Measurements from ENCODE around the gene ZNF417.
"Not testable (repeated sequence)": the region's sequence is repeated elsewhere in the genome, so short reads cannot be mapped to it uniquely, and the experiment has no call there.

Gene ZNF417

GRCh38 chr19:57916168-57916995 lies at the start of gene ZNF417:
Gene ZNF417 (minus strand): TSS chr19:57916592. CDS start chr19:57916411, 181 bp downstream.
- peak; percentile 93 for DNase-seq

DNA sequence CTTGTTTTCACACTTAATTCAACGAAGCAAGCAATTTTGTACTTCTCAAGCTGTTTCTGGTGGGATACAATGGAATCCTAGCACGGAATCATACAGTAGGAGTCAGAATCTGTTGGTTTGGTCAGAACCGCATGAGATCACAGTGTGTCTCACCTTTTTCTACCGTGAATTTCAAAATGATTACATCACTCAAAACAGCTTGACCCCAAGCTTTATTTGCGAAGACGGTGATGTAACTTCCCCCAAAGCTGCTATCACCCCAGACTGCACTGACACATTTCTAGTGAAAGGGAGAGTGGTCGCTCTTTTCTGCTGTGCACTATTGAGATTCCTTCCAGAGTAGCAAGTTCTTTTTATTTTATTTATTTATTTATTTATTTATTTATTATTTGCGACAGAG lies 48.4 kb upstream of the ZNF417 start:
- DNase-seq = no peak

DNA sequence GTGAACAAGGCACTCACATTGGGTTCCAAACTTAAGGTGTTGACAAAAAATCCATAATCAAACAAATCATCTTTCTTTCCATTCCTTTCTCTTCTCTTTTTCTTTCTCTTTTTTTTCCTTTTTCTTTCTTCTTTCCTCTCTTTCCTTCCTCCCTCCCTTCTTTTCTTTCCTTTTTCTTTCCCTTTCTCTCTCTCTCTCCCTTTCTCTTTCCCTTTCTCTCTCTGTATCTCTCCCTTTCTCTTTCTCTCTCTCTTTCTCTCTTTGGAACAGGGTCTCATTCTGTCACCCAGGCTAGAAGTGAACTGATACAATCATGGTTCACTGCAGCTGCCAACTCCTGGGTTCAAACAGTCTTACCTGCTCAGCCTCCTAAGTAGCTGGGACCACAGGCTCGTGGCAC lies 45.4 kb upstream of the ZNF417 start:
- DNase-seq = no peak

DNA sequence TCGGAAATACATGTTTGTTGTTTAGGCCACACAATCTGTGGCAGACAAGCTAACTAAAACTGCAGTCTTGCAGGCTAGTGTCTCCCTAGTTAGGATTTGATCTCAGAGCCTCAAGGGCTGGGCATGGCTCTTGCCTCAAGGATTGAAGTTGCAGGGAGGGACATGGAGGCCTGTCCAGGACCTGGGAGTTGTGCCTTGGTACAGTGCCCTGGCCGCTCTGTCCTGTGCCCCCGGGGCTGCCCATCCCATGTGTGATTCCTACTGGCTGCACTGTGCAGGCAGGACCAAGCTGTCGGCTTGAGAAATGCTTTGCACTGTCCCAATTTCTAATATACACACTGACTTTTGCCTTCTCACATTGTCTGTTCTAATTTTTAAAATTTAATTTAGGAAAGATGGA lies 38.6 kb upstream of the ZNF417 start:
- no peak for DNase-seq

DNA sequence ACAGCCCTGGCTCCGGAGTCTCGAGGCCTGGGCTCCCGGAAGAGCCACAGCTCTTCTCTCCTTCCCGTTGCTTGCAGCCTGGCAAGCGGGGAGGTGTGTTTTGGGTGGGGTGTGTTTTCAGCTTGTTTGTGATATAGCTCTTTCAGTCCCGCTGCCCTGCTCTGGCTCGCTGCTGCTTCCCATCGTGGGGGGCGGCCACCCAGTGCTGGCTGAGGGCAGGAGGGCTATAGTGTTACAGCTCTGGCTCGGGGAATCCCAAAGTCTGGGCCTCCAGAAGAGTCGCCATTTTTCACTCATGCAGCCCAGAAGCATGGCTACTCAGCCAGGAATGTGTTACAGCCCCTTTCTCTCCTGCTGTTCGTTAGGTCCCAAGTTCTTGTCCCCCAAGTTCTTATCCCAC lies 33.3 kb upstream of the ZNF417 start:
- no peak for DNase-seq

DNA sequence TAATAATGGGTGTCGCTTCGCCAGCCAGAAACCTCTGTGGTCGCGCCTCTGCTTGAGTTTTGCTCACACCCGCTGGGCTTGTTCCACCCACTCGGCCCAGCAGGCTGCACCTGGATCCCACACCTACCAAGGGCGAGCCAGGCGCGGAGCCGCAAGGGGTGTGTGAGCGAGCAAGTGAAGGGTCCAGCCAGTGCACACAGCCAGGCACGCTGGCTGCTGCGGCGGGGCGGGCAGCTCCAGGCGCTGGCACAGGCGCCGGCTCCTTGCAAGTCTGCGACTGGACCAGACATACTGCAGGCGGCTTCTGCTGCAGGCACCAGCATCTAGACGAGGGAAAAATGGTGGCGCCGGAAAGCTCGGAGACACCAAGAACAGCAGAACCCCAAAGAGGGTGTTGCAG lies 32.9 kb upstream of the ZNF417 start:
- DNase-seq = no peak

- DNase-seq = peak; percentile 90
Observed at GRCh38 chr19:57947419-57948134, 31.2 kb upstream of the ZNF417 start, which contains the start of gene ZNF256. Gene ZNF256 (minus strand): TSS chr19:57947706. CDS start chr19:57947474, 232 bp downstream.

GRCh38 chr19:57947088-57947418 lies 30.7 kb upstream of the ZNF417 start:
- no peak for DNase-seq

DNA sequence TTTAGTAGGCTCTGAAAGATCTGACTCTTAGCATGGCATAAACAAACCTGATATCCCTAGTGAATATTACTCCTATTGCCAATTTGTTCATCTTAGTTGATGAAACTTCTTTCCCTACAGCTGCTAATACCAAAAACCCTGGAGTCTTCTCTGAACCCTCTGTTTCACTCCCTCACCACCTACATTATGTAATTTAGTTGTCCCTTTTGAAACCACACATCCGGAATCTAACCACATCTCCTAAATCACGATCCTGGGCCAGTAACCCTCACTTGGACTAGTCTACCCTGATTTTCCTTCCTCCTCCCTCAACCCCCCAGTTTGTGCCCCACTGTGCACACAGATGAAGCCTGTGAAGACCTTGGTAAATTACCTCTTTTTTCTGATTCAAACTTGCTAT lies 29.9 kb upstream of the ZNF417 start:
- no peak for DNase-seq

GRCh38 chr19:57941593-57941992 lies 25.2 kb upstream of the ZNF417 start:
- DNase-seq = no peak

GRCh38 chr19:57935731-57936130 lies 19.3 kb upstream of the ZNF417 start:
- DNase-seq = no peak

GRCh38 chr19:57934820-57935665 lies 18.7 kb upstream of the ZNF417 start, which contains the start of gene ZNF418:
Gene ZNF418 (minus strand): TSS chr19:57935402. CDS start chr19:57933822, 1,580 bp downstream.
- peak; percentile 65 for DNase-seq

GRCh38 chr19:57927587-57927986 lies 11.2 kb upstream of the ZNF417 start:
- no peak for DNase-seq

DNA sequence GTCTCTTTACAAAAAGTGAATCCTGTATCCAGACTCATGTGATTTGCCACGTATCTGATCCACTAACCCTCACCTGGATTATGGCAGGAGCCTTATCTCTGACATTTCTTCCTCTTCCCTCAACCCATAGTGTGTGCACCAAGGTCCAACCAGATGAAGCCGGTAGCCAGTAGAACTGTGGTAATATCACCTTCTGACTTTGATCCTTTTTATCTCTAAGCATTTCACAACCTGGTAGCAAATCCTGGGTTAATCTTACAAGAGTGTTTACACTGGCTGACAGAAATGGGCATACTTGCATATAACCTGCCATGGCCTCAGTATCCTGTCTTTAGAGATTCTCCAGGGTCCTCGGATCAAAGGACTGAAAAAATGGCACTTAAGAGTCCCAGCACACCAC lies 1.9 kb downstream of the ZNF417 start:
- no peak for DNase-seq

DNA sequence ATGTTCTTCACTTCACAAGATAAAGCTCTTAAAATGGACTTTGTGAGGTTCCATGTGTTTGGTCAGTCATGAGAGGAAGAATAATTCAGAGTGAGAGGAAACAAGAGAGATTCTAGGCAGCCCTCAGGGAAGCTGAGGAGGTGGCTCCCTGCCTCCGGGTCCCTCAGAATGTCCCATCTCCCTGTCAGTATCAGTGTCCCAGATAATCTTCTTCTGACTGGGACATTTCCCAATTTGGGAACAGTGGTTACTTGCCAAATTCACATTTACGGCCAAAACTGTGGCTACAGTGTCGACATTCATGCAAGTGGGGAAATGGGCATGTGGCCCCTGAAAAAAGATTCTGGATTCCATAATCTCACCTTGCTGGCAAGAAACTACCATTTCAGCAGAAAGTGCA lies 9.0 kb downstream of the ZNF417 start:
- DNase-seq = no peak

GRCh38 chr19:57905258-57905657 lies 11.1 kb downstream of the ZNF417 start:
- DNase-seq = no peak

GRCh38 chr19:57903618-57904184 lies 12.7 kb downstream of the ZNF417 start:
- no peak for DNase-seq

DNA sequence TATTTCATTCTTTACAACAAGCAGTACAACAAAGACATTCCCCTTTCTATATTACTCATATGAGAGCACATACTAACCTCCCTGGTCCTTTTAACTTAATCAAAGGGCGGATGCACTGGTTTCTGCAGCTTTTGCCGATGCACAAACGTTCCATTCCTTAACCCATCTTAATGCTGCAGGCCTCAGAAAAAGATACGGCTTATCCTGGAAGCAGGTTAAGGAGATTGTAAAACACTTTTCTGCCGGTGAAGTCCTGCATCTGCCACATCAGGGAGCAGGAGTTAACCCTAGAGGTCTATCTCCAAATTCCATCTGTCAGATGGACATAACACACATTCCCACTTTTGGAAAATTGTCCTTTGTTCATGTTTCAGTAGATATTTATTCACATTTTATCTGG lies 16.1 kb downstream of the ZNF417 start:
- no peak for DNase-seq

GRCh38 chr19:57890706-57891105 lies 25.7 kb downstream of the ZNF417 start:
- not testable (repeated sequence) for DNase-seq

DNA sequence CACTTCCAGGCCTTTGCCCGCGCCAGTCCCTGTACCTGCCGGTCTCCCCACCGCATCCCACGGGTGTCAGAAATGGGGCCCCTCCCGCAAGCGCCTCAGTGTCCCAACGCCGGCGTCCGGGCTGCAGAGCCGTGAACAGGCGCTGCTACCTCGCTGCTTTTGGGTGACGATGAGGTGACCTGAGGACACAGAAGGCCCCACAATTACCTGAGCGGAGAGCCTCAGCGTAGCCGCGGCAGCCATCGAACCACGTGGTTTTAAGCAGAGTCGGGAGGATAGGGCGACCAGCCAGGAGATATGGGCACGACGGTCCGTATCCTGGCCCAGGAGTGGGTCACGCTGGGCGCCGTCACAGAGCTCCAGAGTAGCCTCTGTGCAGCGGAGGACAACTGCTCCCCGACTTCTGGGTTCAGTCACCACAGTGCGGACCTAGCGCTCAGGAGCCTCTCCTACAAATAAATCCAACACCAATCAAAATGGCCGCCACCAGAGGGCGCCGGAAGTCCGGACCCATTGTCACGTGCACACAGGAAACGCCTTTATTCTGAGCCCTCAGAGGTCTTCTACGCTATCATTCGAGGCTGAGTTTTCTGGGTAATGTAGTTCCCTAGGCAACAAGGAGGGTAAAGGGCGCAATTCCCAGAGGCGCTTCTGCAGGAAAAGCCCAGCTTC lies 27.7 kb downstream of the ZNF417 start, which contains the start of gene ZNF814:
ZNF814 (minus strand) TSS at position 478 of the 672 bp plus-strand sequence; CDS start at position 243, 235 bp downstream.
- DNase-seq = peak; percentile 83

- DNase-seq = no peak
Observed at GRCh38 chr19:57888107-57888559, 28.3 kb downstream of the ZNF417 start.

Data from CD4-positive, alpha-beta T cell treated with Interferon gamma for 1 hour (primary cell).